ENCODE data around the gene PARP4.
"Not testable (repeated sequence)": the region's sequence is repeated elsewhere in the genome, so short reads cannot be mapped to it uniquely, and the experiment has no call there.

DNA sequence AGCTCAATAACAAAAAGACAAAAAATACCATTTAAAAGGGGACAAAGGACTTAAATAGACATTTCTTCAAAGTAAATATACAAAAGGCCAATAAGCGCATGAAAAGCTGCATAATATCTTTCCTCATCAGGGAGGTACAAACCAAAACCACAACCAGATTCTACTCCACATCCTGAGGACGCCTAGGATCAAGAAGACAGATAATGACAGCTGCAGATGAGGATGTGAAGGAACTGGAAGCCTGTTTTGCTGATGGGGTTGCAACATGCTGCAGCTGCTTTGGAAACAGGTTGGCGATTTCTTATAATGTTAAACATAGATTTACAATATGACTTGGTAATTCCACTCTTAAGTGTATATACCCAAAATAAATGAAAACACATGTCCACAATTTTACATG, 132.4 kb downstream of the PARP4 start:
- TF ChIP-seq, protein P1, sequence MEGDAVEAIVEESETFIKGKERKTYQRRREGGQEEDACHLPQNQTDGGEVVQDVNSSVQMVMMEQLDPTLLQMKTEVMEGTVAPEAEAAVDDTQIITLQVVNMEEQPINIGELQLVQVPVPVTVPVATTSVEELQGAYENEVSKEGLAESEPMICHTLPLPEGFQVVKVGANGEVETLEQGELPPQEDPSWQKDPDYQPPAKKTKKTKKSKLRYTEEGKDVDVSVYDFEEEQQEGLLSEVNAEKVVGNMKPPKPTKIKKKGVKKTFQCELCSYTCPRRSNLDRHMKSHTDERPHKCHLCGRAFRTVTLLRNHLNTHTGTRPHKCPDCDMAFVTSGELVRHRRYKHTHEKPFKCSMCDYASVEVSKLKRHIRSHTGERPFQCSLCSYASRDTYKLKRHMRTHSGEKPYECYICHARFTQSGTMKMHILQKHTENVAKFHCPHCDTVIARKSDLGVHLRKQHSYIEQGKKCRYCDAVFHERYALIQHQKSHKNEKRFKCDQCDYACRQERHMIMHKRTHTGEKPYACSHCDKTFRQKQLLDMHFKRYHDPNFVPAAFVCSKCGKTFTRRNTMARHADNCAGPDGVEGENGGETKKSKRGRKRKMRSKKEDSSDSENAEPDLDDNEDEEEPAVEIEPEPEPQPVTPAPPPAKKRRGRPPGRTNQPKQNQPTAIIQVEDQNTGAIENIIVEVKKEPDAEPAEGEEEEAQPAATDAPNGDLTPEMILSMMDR (IDR thresholded peaks at IDR 0.05): not testable (repeated sequence)
- not testable (repeated sequence) for TF ChIP-seq POLR2A (IDR thresholded peaks at IDR 0.05)

Measured in adrenal gland (tissue), 5 donors.